SK-N-SH (cell line): ENCODE data around the gene LCE5A. TPM values are rescaled to one million over a fixed set of nuclear protein-coding genes. Genes with fewer than 3 reads are reported as not detected.

Experiments
- CTCF ChIA-PET: fragments of 300-600, 350-600 bp; formaldehyde crosslinking; extraction: SDS; loops from one replicate; lab custom pipeline; 2021; lab: Yijun Ruan, JAX
- POLR2A ChIA-PET: fragments of 350-600 bp; sonication (Branson Sonifier 250); formaldehyde crosslinking; extraction: SDS; loops from one replicate; lab custom pipeline; 2020; ENCODE audit warnings: antibody characterized with exemption, inconsistent platforms; lab: Yijun Ruan, JAX
- DNase-seq: peaks from one replicate; pipeline ENCODE4 v3.0.0; 2012
- H2AFZ ChIP-seq: fragments of 200-600 bp; sonication (generic); 2 replicates; pipeline ENCODE4 v1.8.1; 2016; ENCODE audit warnings: antibody characterized with exemption, mild to moderate bottlenecking, low read depth
- H3F3A ChIP-seq: fragments of 200-600 bp; sonication (generic); replicated peaks from 2 replicates; pipeline ENCODE3; 2016; ENCODE audit warnings: antibody characterized with exemption, mild to moderate bottlenecking; ENCODE audit not compliant: insufficient read depth
- H3K27ac ChIP-seq, 2 experiments: fragments of 200-500 bp in 1 of 2; fragments of 200-600 bp in 1 of 2; sonication (Bioruptor generic) in 1 of 2; sonication (generic), shearing (Covaris generic) in 1 of 2; 2 replicates each; pipeline versions ENCODE4 v1.5.1 to v1.6.1; 2014 to 2016; ENCODE audit warnings: low read depth in 2 of 2, inconsistent platforms in 1 of 2, low read length in 1 of 2, mild to moderate bottlenecking in 1 of 2, mixed read lengths in 1 of 2
- H3K27me3 ChIP-seq: fragments of 200-600 bp; sonication (generic), shearing (Covaris generic); 2 replicates; pipeline ENCODE4 v1.6.1; 2016; ENCODE audit warnings: mixed run types; ENCODE audit not compliant: insufficient read depth
- H3K36me3 ChIP-seq, 2 experiments: fragments of 200-500 bp in 1 of 2; fragments of 200-600 bp in 1 of 2; sonication (Bioruptor generic) in 1 of 2; sonication (generic) in 1 of 2; replicated peaks in 1 of 2; 2 replicates each; pipeline versions ENCODE3 to v1.5.1; 2014 to 2016; ENCODE audit warnings: low read length in 1 of 2, mild to moderate bottlenecking in 1 of 2; ENCODE audit not compliant: insufficient read depth in 2 of 2, control insufficient read depth in 1 of 2
- H3K4me1 ChIP-seq, 2 experiments: fragments of 200-500 bp in 1 of 2; fragments of 200-600 bp in 1 of 2; sonication (Bioruptor generic) in 1 of 2; sonication (generic), shearing (Covaris generic) in 1 of 2; 2 replicates each; pipeline versions ENCODE4 v1.5.1 to v1.6.1; 2014 to 2016; ENCODE audit warnings: low read depth in 1 of 2, low read length in 1 of 2, mixed run types in 1 of 2; ENCODE audit not compliant: insufficient read depth in 2 of 2, control insufficient read depth in 1 of 2
- H3K4me2 ChIP-seq: fragments of 200-600 bp; sonication (generic), shearing (Covaris generic); 2 replicates; pipeline ENCODE4 v1.6.1; 2017; ENCODE audit warnings: mixed run types
- H3K4me3 ChIP-seq, 2 experiments: fragments of 200-500 bp in 1 of 2; fragments of 200-600 bp in 1 of 2; sonication (Bioruptor generic) in 1 of 2; sonication (generic), shearing (Covaris generic) in 1 of 2; 2 replicates each; pipeline versions ENCODE4 v1.5.1 to v1.8.1; 2014 to 2016; ENCODE audit warnings: low read depth in 2 of 2, inconsistent platforms in 1 of 2, low read length in 1 of 2, mild to moderate bottlenecking in 1 of 2, mixed read lengths in 1 of 2, moderate library complexity in 1 of 2
- H3K79me2 ChIP-seq: fragments of 200-600 bp; sonication (generic); 2 replicates; pipeline ENCODE4 v1.8.1; 2017; ENCODE audit warnings: mild to moderate bottlenecking; ENCODE audit not compliant: insufficient read depth
- H3K9ac ChIP-seq: fragments of 200-600 bp; sonication (generic); 2 replicates; pipeline ENCODE4 v1.6.1; 2017; ENCODE audit warnings: mixed run types
- H3K9me2 ChIP-seq: fragments of 200-600 bp; sonication (generic); 2 replicates; pipeline ENCODE4 v1.6.1; 2017; ENCODE audit warnings: mixed run types
- H3K9me3 ChIP-seq: fragments of 200-600 bp; sonication (generic); 2 replicates; pipeline ENCODE4 v1.6.1; 2017; ENCODE audit warnings: mixed run types, mild to moderate bottlenecking, moderate library complexity
- H4K20me1 ChIP-seq: fragments of 200-600 bp; sonication (generic); 2 replicates; pipeline ENCODE4 v1.6.1; 2017; ENCODE audit warnings: mild to moderate bottlenecking, mixed run types; ENCODE audit not compliant: insufficient read depth
- CTCF ChIP-seq: fragments of 200-600 bp; sonication (generic); IDR thresholded peaks from 2 replicates; pipeline ENCODE4 v1.6.1; 2017; ENCODE audit warnings: antibody characterized with exemption, mild to moderate bottlenecking, moderate library complexity
- ELF1 ChIP-seq: IDR thresholded peaks from 2 replicates; pipeline ENCODE4 v1.4.0; 2012
- FOXM1 ChIP-seq: IDR thresholded peaks from 2 replicates; pipeline ENCODE4 v1.4.0; 2012; ENCODE audit warnings: low read depth, mild to moderate bottlenecking
- POLR2AphosphoS5 ChIP-seq: IDR thresholded peaks from 2 replicates; pipeline ENCODE4 v1.6.1; 2012; ENCODE audit warnings: low read depth, low read length
- RAD21 ChIP-seq: IDR thresholded peaks from 2 replicates; pipeline ENCODE4 v1.6.1; 2012; ENCODE audit warnings: mild to moderate bottlenecking, low read length
- REST ChIP-seq: IDR thresholded peaks from 2 replicates; pipeline ENCODE4 v1.6.1; 2012; ENCODE audit warnings: mild to moderate bottlenecking, low read depth, low read length, moderate library complexity
- RFX5 ChIP-seq: IDR thresholded peaks from 2 replicates; pipeline ENCODE4 v1.6.1; 2012; ENCODE audit warnings: mild to moderate bottlenecking, improper control_type of control experiment, low read length
- RXRA ChIP-seq: IDR thresholded peaks from 2 replicates; pipeline ENCODE4 v1.4.0; 2012; ENCODE audit warnings: low read depth, mild to moderate bottlenecking, borderline replicate concordance
- ZBTB33 ChIP-seq: IDR thresholded peaks from 2 replicates; pipeline ENCODE4 v1.4.0; 2012; ENCODE audit warnings: low read depth, borderline replicate concordance
- WGBS: methylation state at CpG from one replicate; pipeline ENCODE4 v1.1.6; 2017; ENCODE audit warnings: low lambda C conversion rate; 5-methylcytosine and 5-hydroxymethylcytosine counted together
- polyA plus RNA-seq, 3 experiments: library from polyadenylated mRNA; depleted of rRNA; stranded (reverse); fragments of >200 nt; gene quantifications; 2 replicates each; pipeline ENCODE4 v1.2.3, GENCODE V29; 2012

LCE5A gene
- polyA plus RNA-seq, 1 of the 3 experiments (the other 2 are of a cell fraction): not detected

DNA sequence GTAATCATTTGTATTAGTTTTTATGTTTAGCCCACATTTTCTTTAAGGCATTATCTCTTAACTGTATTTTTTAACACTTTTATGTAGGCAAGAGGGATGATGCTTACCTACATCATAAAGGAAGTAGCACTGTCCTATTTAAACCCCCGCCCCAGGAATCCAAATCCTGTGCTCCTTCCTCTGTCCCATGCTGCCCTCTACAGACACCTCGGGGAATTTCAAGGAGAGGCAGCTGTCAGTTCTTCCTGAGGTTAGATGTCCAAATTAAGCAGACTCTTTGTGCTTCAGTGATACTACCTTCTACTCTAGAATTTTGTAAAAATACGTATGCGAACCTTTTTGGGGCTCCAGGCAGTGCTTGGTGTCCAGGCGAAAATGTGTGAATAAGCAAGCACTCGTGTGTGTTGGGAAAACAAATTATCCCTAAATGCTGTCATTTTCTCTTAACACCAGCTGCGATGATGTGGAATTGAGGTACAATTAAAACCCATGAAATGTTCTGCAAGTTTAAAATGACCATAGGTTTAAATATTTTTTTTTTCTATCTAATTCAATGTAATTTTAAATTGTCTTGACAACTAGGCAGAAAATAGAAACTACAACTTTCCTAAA, 22.8 kb downstream of the LCE5A start:
- POLR2A ChIA-PET: no interaction called here
- TF ChIP-seq CTCF: peak; percentile 79
- no peak for TF ChIP-seq ZBTB33
- peak; percentile 58 for TF ChIP-seq RAD21
- WGBS: 16% methylated on average over 7 of the region's 7 CpGs
- Histone ChIP-seq H4K20me1 (no peaks in the 10 kb centered on the region), H3F3A (no peaks in the 10 kb centered on the region), H3K27me3 (peaks cover 31% of the 10 kb centered on the region; the same call in 1 of the 2 replicates), H3K79me2 (no peaks in the 10 kb centered on the region), H3K9ac (no peak overlapping the region), H2AFZ (no peak overlapping the region), H3K36me3 (no peaks in the 10 kb centered on the region), H3K9me2 (no peaks in the 10 kb centered on the region), H3K4me2 (no peak overlapping the region), H3K27ac (no peak overlapping the region), H3K4me3 (no peak overlapping the region), H3K9me3 (no peaks in the 10 kb centered on the region), H3K4me1 (no peaks in the 10 kb centered on the region)
- CTCF ChIA-PET: interaction anchor here (0.5 to 3.4 kb wide), 15 partner anchors 9 to 290 kb away, joined by 3 to 15 read pairs (median 4); no protein-coding TSS in a partner anchor
- DNase-seq: peak; percentile 45

DNA sequence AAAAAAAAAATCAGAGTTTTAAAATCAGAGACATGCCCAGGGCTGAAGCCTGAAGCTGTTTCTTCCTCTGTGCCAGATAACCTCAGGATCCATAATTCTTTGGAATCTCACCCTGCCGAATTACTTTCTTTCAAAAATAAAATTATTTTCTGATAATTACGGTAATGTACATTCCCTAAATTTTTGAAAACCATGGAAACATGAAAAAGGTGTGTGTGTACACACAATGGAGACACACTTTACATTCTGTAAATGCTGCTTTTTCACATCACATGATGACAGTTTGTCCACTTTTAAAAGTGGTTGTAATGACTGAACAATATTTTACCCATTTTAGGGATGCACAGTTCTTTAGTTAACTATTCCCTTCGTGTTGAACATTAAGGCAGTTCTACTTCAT, 25.2 kb downstream of the LCE5A start:
- no peaks in the 10 kb centered on the region for H3K9me3 ChIP-seq
- no peak overlapping the region for H3K4me2 ChIP-seq
- H2AFZ ChIP-seq: no peak overlapping the region
- no peak overlapping the region for H3K27ac ChIP-seq
- H3K36me3 ChIP-seq: no peaks in the 10 kb centered on the region
- no peaks in the 10 kb centered on the region for H3F3A ChIP-seq
- H3K27me3 ChIP-seq: peaks cover 31% of the 10 kb centered on the region; the same call in 1 of the 2 replicates
- no peaks in the 10 kb centered on the region for H3K9me2 ChIP-seq
- H3K9ac ChIP-seq: no peak overlapping the region
- 8% methylated on average over 3 of the region's 3 CpGs for WGBS
- no peaks in the 10 kb centered on the region for H4K20me1 ChIP-seq
- no peak overlapping the region for H3K4me3 ChIP-seq
- no peaks in the 10 kb centered on the region for H3K79me2 ChIP-seq
- CTCF ChIA-PET: interaction anchor here (3.4 kb wide), 1 partner anchor 37 kb away, joined by 15 read pairs; no protein-coding TSS in a partner anchor
- no peak for TF ChIP-seq CTCF
- no peak for TF ChIP-seq ELF1
- TF ChIP-seq REST: no peak
- TF ChIP-seq RXRA: no peak
- TF ChIP-seq FOXM1: no peak
- no peak for TF ChIP-seq RFX5
- no peak for TF ChIP-seq POLR2AphosphoS5
- TF ChIP-seq, all 33 proteins: peak for 0
- no peak for DNase-seq
- POLR2A ChIA-PET: no interaction called here
- H3K4me1 ChIP-seq: no peaks in the 10 kb centered on the region
